ENCODE measurements around the gene MSH6.
A peak's percentile ranks its signal among the peaks of the same experiment; 100 is the strongest.

Gene MSH6

DNA sequence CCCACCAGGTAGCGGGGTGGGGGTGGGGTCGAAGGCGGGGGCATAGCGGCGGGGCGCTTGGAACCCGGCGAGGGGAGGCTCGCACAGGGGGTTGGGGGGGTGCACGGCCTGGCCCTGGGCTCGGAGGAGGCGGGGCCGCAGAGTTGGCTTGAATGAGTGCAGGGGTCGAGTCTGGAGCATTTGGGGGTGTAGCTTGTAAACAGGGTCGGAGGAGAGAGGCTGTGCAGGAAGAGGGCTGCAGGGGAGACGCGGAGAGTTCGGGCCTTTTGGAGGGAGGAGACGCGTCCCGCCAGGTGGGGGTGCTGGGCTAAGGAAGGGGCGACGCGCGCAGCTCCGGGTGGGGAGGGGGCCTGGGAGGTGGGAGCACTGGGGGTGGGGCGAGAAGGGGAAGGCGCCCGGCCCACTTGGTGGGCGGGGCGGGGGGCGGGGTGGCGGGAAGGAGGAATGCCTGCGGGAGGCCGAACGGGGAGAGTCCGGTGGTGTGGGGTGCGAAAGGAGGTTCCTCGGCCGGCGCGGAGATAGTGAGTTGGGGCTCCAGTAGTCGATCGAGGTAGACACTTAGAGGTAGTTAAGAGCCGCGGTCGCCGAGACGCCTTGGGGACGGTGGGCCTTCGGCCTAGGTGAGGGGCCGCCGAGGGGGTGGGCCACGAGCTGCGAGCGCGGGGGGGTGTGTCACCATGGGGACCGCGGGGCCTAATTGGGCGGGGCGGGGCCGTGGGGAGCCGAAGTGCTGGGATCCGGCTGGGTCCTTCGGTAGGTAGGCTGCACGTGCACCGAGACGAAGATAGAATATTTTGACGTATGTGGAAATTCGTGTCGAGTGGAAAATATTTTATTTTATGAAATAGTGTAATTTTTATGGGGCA lies 774 bp downstream of the MSH6 start:
- peak; percentile 72 for DNase-seq

DNA sequence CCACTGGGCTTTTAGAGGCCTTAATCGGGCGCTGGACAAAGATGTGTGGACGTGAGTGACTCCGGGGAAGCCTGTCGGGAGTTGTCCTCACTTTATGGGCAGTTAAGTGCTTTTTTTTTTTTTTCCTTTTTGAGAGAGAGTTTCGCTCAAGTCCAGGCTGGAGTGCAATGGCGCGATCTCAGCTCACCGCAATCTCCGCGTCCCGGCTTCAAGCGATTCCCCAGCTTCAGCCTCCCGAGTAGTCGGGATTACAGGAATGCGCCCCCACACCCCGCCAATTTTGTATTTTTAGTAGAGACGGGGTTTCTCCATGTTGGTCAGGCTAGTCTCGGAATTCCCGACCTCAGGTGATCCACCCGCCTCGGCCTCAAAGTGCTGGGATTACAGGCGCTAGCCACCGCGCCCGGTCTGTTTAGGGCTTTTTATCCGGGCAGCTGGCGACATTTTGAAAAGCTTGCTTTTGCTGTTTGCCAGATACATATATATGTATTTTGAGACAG lies 1.5 kb downstream of the MSH6 start:
- DNase-seq = no peak

DNA sequence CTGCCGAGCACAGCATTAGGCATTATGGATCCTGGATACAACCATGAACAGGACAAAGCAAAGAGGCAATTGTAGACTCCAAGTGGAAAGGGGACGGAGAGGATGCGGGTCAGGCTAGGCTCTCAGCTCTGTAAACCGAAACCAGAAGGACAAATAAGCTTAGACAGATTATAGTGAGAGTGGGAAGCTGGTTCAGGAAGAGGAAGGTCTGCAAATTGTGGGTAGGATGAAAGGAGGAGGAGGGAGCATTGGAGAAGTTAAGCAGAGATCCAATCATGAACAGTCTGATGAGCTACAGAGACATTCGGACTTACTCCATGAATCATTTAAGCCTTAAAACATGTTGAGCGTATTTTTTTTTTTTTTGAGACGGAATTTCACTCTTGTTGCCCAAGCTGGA lies 3.0 kb downstream of the MSH6 start:
- DNase-seq = no peak

DNA sequence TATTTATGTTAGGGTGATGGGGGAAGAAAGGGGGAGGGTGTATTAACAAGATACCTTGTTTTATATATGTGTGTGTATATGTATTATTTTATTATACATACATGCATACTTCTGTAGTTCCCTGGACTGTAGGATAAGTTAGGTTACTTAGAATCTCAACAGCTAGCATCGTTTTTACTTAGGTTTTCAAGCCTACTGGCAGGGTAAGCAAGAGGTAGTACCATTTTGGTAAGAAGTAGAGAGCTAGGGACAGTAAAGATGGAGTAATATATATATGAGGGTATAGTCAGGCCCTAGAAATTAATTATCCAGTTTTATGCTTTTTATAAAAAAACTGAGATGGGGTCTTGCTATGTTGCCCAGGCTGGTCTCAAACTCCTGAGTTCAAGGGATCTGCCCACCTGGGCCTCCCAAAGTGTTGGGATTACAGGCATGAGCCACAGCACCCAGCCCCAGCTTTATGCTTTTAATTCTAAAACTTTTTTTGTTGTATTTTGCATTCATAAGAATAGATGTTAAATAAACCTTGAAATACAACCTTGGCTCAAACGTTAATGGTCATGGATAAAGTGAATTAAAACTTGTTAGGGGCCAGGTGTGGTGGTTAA lies 13.2 kb downstream of the MSH6 start:
- DNase-seq = no peak

DNA sequence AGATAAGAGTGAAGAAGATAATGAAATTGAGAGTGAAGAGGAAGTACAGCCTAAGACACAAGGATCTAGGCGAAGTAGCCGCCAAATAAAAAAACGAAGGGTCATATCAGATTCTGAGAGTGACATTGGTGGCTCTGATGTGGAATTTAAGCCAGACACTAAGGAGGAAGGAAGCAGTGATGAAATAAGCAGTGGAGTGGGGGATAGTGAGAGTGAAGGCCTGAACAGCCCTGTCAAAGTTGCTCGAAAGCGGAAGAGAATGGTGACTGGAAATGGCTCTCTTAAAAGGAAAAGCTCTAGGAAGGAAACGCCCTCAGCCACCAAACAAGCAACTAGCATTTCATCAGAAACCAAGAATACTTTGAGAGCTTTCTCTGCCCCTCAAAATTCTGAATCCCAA lies 15.7 kb downstream of the MSH6 start:
- no peak for DNase-seq

DNA sequence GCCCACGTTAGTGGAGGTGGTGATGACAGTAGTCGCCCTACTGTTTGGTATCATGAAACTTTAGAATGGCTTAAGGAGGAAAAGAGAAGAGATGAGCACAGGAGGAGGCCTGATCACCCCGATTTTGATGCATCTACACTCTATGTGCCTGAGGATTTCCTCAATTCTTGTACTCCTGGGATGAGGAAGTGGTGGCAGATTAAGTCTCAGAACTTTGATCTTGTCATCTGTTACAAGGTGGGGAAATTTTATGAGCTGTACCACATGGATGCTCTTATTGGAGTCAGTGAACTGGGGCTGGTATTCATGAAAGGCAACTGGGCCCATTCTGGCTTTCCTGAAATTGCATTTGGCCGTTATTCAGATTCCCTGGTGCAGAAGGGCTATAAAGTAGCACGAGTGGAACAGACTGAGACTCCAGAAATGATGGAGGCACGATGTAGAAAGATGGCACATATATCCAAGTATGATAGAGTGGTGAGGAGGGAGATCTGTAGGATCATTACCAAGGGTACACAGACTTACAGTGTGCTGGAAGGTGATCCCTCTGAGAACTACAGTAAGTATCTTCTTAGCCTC lies 16.2 kb downstream of the MSH6 start:
- no peak for DNase-seq

DNA sequence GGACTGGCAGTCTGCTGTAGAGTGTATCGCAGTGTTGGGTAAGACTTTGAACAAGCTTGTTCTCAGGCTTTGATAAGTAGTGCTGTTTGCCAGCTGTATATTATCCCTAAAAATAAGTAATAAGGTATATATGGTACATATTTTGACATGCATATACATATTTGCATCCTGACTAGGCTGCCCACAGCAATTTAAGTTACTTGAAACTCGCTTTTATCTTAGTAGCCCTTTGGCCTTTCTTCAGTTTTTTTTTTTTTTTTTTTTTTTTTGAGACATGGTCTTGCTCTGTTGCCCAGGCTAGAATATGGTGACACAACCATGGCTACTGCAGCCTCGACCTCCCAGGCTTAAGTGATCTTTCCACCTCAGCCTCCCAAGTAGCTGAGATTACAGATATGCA lies 18.2 kb downstream of the MSH6 start:
- DNase-seq = no peak

DNA sequence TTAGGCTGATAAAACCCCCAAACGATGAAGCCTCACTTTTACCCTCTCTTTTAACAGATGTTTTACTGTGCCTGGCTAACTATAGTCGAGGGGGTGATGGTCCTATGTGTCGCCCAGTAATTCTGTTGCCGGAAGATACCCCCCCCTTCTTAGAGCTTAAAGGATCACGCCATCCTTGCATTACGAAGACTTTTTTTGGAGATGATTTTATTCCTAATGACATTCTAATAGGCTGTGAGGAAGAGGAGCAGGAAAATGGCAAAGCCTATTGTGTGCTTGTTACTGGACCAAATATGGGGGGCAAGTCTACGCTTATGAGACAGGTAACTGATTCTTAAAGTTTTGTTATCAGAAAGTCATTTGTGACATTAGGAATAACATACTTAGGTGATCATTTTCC lies 20.4 kb downstream of the MSH6 start:
- no peak for DNase-seq

DNA sequence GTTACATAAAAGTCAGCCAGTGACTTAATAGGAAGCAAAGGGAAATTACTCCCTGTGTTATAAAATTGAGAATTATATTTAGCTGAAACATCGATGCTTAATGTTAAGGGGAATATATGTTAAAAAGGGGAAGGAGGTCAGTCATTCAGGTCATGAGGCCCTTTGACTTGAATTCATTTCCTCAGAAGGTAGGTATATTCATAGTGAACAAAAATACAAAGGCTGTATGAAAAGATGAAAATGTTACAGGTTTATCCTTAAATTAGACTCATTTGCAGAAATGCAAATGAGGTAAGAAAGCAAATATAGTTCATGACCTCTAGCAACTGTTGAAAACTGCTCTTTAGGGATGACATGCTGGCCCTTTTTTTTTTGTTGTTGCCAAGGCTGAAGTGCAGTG lies 20.8 kb downstream of the MSH6 start:
- DNase-seq = no peak

DNA sequence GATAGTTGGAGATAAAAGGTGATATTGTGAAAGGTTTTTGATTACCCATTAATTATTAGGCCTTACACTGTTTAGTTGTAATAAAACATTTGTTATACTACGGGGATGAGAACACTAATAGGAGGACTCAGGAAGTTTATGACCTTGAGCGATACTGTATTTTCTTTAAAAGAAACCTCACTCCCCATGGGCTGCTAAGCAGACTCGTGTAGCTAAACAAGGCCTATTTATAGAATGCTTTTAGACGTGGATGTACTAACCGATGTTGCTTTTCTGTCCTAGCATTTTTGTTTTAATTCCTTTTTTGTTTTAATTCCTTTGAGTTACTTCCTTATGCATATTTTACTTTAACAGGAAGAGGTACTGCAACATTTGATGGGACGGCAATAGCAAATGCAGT lies 22.9 kb downstream of the MSH6 start:
- no peak for DNase-seq

DNA sequence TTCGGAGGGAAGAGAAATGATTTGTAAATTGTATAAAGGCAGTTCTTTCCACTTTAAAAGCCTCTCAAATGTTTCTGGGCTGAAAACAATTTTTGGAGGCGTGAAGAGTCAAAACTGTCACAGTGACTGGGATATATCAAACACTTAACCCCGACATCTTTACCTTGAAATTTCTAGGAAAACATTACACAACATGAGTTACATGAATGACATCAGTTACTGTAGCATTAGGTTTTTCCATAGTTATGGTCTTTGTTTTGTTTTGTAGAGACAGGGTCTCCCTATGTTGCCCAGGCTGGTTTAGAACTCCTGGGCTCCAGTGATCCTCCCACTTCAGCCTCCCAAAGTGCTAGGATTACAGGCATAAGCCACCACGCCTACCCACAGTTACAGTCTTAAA lies 25.7 kb downstream of the MSH6 start:
- no peak for DNase-seq

DNA sequence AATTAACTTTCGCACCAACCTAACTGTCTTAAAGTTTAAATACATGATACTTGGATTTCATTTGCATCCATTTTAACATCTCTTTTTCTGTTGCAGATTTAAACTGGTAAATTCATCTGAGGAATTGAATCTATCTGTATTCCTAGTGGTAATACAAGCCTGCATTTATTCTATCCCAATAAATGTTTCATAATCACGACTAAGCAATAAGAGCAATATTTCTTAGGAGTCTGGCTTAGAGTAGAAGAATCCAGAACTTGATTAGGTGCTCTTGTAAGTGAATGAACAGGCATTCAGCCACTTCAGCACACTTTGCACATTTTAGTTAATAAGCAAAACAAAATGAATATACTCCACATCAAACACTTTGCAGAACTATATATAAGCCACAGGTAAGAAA lies 27.0 kb downstream of the MSH6 start:
- DNase-seq = no peak

DNA sequence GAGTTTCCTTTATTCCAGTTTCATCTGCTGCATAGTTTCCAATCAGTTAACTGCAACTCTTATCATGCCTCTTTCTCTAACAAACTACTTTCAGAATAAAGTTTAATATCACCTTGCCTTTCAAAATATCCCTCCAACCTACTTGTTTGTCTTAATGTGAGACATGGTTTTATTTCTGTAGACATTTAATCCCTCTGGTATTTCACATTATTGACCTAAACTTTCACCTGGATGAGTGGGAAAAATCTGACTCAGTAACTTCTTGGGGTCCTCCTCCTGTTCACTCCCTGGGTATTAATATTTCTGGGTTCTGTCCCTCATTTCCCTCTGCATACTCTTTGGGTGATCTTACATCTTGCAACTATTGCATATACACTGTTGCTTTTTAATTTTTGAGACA lies 27.9 kb downstream of the MSH6 start:
- no peak for DNase-seq

DNA sequence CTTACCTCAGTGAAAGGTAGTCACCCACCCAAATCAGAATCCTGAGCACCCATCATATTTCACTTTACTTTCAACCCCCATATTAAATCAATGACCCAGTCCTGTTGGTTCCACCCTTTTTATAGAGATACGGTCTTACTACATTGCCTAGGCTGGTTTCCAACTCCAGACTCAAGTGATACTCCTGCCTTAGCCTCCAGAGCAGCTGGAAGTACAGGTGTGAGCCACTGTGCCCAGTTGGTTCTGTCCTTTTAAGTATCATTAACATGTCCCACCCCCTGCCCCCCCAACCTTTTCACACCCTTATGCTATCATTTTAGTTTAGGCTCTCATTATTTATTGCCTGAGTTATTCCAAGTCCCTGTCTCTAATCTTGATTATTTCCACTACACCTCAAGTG lies 28.7 kb downstream of the MSH6 start:
- DNase-seq = no peak

DNA sequence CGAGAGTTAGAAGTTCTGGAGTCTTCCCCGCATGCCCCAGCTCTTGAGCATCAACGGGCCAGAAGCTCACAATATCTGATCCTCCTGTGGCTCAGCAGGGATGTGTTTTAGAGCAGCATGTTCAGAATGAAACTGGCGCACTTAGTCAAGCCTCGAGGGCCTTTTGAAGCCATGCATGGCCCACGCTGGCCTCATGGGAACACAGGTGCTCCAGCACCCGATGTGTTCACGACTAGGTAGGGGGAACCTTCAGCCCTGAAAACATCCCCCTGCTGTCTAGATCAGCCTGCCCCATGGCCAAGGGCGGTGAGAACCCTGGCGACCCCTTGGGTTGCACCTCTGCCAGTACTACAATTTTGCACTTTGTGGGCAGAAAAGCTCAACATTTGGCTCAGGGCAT lies 32.8 kb downstream of the MSH6 start:
- DNase-seq = no peak

DNA sequence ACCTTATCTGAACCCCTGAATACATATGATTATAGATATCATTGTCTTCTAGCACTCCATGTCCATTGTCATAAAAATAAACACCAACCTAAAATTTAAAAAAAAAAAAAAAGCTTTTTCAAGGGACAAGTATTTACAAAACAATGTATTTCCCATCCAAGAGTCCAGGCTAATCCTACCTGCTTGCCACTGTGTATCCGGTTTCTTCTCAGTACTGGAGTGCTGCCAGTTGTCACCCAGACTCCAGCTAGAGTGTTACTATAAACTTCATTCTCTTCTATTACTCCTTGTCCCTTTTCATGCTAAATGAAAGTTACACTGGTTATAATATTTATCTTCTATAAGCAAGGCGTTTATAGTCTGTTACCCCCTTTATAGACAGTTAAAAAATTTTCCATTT lies 35.8 kb downstream of the MSH6 start:
- no peak for DNase-seq

DNA sequence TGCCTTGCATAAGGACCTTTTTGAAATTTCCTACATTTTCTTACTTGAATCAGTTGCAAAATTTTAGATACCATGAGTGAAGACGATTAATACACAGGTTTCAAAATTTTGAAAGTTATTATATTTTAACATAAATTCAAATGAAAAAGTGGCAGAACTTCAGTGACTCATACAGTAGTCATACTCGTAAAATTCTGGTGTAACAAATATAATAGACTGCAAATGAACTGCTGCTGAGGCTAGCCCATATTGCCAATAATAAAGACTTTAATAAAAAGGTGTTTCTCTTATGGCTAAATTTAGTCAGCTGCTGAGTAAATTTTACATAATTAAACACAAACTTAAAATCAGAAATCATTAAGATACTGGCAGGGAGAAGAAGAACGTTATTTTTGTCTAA lies 36.9 kb downstream of the MSH6 start:
- DNase-seq = no peak

DNA sequence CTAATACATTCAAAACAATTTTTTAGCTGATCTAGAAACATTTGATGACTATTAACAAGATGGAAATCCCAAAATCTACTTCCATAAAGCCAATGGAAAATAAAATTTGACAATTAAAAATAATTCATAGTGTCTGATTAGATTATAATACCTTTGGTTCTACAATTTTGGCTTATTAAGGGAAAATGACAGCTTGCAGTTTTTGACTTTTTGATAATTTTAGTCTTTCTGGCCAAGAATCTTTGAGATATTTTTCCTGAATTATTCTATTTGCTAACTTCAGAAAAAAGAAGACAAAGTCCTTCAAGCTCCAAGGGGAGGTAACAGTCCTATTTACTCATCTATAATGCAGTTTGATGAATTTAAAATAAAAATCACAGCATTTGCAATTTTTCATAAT lies 39.6 kb downstream of the MSH6 start:
- DNase-seq = no peak

DNA sequence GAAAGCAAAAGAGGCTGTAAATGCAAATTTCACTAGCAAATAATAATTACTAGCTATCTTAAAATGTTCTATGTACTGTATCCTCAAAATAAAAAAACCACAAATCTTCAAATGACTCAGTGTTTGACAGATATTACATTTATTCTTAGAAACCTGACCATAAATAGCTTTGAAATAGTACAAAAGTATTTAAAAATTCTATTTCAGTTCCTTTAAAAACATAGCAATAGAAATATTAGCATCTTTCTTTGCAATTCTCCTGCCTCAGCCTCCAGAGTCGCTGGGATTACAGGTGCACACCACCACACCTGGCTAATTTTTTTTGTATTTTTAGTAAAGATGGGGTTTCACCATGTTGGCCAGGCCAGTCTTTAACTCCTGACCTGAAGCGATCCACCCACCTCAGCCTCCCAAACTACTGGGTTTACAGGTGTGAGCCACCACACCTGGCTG lies 50.6 kb downstream of the MSH6 start:
- DNase-seq = no peak

DNA sequence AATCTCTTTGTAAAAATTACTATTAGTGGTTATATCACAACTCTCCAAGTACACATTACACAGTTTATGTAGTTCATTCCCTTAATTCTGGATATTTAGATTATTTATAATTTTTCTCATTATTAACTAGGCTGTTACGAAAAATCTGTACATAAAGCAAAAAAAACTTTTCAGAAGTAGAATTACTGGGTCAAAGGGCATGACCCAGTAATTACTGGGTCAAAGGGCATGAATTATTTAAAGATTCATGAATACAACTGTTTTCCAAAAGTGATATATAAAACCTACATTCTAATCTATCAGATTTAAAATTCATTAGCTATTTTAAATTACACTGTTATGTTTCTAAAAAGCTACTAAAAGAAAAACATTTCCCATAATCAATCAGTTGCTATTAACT lies 55.3 kb downstream of the MSH6 start:
- no peak for DNase-seq

DNA sequence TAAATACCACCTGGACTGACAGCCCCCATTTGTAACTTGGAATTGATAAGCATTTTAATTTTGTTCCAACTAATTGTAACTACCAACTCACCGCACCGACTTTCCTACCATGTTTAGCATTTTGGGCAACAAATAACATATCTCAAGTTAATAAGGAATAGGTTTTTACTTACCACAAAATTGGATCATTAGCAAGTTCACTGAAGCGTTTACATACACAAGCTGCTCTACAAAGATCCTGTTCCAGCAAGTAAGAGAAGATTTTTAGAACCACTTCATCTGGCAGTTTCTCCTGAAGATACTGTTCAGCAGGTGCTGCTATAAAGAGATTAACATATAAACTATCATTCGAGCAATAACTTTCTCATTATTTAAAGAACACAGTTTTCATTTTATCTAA lies 55.7 kb downstream of the MSH6 start:
- DNase-seq = no peak

DNA sequence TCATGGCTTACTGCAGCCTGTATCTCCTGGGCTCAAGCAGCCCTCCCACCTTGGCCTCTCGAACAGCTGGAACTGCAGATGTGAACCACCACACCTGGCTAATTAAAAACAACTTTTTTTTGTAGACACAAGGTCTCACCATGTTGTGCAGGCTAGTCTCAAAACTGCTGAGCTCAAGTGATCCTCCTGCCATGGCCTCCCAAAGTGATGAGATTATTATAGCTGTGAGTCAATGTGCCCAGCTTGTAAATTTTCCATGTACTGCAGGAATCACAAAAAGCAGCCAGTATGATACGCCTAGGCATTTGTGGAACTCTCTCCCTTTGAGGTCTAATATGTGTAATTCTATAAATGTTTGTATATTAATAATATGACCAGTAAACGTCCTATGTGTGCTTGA lies 59.9 kb downstream of the MSH6 start:
- DNase-seq = no peak

DNA sequence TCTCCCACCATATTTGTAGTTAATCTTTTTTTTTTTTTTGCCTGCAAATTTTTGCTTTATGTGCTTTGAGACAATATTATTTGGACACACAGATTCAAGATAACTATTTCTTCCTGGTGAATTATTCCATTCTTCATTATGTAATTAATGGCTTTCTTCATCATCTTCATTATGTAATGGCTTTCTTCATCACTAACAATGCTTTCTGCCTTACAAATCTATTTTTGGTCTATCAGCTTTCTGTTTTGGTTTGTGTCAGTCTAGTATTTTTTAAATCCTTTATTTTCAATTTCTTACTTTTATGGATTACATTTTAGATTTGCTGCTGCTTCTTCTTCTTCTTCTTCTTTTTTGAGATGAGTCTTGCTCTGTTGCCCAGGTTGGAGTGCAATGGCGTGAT lies 60.5 kb downstream of the MSH6 start:
- no peak for DNase-seq

DNA sequence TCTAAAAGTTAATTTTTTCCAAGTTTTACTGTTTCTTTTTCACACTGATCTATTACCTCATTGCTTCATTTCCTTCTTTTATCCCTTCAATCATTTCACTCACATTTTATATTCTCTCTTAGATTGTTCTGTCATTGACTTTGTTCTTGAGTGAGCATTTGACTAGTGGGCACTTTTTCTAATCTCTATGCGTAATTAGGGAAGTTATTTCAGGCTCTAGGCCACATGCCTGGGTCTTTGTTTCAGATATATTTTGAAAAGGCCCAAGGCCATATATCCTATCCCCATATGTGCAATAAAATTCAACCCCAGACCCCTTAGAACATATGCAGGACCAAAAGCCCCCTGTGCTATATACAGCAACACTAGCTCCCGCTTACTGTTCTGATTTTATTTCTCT lies 61.2 kb downstream of the MSH6 start:
- DNase-seq = no peak
